DMS53 treated with DMSO at 0.1 percent for 48 hours (cell line): ENCODE data around the gene P2RY8.
"Not testable (repeated sequence)": the region's sequence is repeated elsewhere in the genome, so short reads cannot be mapped to it uniquely, and the experiment has no call there.

Experiments
- DNase-seq: peaks from one replicate; lab custom pipeline; 2025; ENCODE audit not compliant: unreplicated experiment; lab: John Stamatoyannopoulos, UW

The P2RY8 gene

GRCh38 chrX:1520350-1520749 is 16.6 kb downstream of the P2RY8 start:
- DNase-seq: no peak

DNA sequence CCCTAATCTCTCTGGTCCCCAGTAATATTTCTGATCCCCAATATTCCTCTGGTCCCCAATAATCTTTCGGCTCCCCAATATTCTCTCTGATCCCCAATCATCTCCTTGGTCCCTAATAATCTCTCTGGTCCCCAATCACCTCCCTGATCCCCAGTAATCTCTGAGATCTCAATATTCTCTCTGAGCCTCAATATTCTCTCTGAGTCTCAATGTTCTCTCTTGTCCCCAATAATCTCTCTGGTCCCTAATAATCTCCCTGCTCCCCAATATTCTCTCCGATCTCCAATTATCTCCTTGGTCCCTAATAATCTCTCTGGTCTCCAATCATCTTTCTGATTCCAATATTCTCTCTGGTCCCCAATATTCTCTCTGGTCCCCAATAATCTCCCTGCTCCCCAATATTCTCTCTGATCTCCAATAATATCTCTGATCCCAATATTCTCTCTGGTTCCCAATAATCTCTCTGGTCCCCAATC is 17.9 kb downstream of the P2RY8 start:
- DNase-seq: no peak

- no peak for DNase-seq
Observed at GRCh38 chrX:1518512-1518911, 18.5 kb downstream of the P2RY8 start.

- DNase-seq: no peak
Observed at GRCh38 chrX:1516596-1517104, 20.3 kb downstream of the P2RY8 start.

- DNase-seq: no peak
Observed at GRCh38 chrX:1511829-1512228, 25.2 kb downstream of the P2RY8 start.

DNA sequence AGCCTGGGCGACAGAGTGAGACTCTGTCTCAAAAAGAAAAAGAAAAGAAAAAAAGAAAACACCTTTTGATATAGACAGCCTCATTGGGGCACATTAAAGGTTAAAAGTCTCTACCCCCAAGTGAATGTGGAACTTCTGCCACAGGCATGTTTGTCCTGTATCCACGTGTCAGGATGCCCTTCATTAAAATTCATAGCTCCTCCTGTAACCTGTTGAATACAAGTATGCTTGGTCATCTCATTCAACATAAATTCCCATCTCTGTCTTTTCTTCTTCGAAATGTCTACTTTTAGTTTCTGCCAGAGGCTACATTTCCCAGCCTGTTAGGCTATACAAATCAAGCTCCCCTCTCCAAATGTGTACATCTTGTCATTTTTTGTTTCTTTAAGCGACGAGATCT is 25.8 kb downstream of the P2RY8 start:
- DNase-seq: no peak

DNA sequence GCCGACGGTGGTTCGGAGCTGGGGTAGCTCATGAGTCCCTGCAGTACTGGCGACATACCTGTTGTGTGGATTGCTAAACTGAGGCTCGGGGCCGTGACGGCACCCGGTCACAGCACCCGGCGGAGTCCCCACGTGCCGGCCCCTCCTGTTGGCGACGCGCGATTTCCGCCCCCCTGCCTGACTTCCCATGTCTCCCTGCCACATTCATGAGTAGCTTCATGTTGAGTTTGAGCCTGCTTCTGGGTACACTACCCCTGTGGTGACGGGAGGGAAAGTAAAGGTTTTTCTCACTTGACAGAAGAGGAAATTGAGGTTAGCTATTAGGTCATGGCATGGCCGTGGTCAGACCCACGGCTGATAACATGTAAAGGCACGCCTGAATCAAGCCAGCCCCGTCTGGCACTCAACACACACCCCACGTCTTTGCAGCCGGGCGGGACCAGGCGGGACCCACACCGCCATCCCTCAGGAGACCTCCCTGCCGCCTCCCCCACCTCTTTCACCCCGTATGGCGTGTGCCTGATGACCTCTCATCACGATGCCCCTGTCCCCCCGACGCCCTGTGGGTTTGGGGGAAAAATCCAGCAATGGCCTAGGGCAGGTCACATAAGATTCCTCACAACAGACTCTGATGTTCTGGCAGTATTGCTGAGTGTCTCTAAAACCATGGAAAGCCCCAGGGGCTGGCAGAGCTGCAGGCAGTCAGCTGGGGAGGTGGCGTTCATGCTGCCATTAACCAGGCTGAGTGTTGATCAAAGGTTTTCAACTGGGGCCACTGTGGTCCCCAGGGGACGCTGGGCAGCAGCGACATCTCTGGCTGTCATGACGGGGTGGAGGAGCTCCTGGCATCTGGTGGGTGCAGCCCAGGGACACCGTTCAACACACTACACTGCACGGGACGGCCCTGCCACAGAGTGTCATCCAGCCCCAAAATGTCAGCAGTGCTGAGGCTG is 29.2 kb downstream of the P2RY8 start:
- no peak for DNase-seq

GRCh38 chrX:1506916-1507315 is 30.1 kb downstream of the P2RY8 start:
- no peak for DNase-seq

DNA sequence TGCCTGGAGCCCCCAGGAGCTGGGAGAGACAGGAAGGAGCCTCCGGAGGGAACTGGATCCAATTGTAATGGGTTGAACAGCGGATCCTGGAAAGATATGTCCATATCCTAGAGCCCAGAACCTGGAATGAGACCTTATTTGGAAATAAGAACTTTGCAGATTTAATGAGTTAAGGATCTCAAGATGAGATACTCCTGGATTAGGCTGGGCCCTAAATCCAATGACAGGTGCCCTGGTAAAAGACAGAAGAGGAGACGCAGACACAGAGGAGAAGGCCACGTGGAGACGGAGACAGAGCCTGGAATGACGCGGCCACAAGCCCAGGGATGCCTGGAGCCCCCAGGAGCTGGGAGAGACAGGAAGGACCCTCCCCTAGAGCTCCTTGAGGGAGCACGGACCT is 34.1 kb downstream of the P2RY8 start:
- no peak for DNase-seq

- DNase-seq: no peak
Observed at GRCh38 chrX:1502241-1502640, 34.7 kb downstream of the P2RY8 start.

DNA sequence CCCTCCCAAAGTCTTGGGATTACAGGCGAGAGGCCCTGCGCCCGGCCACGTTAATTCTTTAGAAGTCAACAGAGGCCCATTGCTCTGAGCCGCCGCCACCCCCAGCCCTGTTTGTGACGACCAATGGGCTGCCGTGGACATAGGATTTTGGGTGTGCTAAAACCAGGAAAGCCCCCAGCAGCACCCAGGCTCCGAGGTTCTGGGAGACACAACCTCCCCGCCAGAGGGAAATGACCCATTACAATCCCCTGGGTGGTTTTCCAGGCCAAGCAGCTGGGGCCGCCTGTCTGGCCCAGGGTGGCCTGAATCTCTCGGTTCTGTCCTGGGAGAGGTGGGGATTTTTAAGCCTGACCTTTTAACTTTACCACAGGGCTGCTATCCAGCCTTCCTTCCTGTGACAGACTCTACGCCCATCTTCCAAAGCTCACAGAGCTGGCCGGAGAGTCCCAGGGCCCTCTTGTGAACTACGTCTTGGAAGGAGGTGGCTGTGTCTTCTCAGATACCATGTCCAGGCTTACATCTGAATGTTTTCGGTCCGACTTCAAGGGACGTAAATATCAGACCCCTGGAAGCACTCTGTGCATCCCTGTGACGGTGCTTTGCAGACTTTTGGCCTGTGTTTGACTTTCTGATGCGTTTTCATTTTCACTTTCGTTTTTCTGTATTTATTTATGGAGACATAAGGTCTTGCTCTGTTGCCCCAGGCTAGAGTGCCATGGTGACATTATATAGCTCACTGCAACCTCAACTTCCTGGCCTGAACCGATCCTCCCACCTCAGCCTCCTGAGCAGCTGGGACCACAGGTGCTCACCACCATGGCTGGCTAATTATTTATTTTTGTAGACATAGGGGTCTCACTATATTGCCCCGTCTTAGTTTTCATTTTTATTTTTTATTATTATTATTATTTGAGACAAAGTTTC is 36.0 kb downstream of the P2RY8 start:
- DNase-seq: no peak

DNA sequence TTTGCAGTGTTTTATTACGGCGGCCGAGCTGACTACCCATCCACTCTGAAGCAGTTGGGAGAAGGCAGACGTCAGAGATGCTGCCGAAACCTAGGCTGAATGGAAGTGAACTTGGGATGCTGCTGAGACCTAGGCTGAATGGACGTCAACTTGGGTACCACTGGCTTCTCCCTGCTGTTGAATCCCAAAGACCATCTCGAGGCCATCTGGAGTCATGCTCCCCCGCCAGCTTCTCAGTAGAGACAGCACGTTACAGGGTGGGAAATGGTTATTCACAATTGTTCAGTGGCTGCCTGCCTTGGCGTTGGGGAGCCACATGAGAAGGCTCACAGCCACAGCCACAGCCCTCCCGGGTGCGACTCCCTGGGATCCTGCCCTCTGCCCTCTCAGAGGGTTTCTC is 40.9 kb downstream of the P2RY8 start:
- DNase-seq: no peak

GRCh38 chrX:1493877-1494510 is 43.0 kb downstream of the P2RY8 start:
- no peak for DNase-seq

DNA sequence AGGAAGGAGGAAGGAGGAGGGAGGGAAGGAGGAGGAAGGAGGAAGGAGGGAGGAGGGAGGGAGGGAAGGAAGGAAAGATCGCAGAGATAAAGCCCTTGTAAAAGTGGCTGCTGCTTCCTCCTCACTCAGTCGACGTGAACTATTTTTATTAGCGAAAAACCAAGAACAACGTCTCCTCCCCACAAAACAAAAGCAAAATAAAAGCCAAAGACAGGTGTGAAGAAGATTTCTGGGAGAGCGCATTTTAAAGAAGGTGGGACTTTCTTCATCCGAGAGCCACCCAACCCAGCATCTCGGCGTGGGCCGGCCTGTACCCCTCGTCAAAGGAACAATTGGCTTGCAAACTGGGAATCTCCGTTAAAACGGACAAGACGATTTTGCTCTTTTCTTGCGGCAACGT is 43.6 kb downstream of the P2RY8 start:
- no peak for DNase-seq

DNA sequence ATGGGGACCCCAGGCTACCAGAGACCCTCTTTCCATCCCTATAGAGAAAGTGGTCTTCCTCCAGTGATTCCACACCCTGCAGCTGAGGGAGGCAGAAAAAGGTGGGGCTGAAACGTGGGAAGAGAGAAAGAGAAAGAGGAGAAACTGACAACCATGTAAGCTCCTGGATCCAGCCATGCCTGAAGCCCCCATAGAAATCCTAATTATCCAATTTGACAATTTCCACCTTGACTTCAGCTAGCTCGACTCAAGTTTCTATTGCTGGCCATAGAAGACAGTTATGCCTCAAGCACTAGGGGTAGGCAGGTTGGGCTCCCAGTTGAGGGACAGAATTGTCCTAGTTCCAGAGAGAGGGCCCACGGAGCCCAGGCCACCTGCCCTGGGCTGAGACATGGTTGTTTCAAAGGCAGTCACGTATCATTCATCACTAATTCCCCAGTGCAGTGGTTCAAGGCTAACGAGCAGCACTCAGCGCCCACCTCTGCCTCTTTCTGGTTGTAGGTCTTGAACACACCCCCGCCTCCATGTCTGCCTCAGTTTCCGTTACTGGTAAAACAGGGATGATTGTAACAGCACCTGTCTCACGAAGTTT is 44.5 kb downstream of the P2RY8 start:
- DNase-seq: no peak

- no peak for DNase-seq
Observed at GRCh38 chrX:1491851-1492349, 45.1 kb downstream of the P2RY8 start.

DNA sequence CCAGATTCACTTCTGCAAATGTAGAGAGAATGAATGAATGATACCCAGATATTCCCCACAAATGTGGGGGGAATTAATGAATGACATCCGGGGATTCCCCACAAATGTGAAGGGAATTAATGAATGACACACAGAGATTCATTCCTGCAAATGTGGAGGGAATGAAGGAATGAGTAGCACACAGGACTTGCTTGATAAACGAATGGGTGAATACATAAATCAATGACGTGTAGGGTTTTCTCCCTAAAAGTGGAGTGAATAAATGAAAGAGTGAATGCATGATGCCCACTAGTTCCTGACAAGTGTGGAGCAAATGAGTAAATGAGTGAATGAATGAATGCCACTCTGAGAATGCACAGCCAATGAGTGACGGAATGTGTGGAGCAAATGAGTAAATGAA is 45.7 kb downstream of the P2RY8 start:
- not testable (repeated sequence) for DNase-seq

- not testable (repeated sequence) for DNase-seq
Observed at GRCh38 chrX:1490723-1491122, 46.3 kb downstream of the P2RY8 start.

DNA sequence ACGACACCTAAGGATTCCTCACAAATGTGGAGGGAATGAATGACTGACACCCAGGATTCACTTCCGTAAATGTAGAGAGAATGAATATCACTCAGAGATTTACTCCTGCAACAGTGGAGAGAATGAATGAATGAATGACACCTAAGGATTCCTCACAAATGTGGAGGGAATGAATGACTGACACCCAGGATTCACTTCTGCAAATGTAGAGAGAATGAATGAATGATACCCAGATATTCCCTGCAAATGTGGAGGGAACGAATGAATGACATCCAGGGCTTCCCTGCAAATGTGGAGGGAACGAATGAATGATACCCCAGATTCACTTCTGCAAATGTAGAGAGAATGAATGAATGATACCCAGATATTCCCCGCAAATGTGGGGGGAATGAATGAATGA is 47.6 kb downstream of the P2RY8 start:
- not testable (repeated sequence) for DNase-seq

DNA sequence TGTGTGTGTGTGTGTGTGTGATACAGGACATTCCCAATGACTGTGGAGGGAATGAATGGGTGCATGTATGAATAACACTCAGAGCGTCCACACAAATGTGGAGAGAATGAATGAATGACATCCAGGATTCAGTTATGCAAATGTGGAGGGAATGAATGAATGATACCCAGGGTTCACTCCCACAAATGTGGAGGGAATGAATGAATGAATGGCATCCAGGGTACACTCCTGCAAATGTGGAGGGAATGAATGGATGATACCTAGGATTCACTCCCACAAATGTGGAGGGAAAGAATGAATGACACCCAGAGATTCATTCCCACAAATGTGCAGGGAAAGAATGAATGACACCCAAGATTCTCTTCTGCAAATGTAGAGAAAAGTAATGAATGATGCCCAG is 48.2 kb downstream of the P2RY8 start:
- DNase-seq: no peak
